HepG2 (cell line): ENCODE measurements around the gene ACSM2B.

Source experiments
- SIN3A ChIP-seq: IDR thresholded peaks from 2 replicates; pipeline ENCODE4 v1.6.1; 2011; ENCODE audit warnings: low read depth, mild to moderate bottlenecking, control low read depth, low read length, borderline replicate concordance
- SUZ12 ChIP-seq: fragments of 150-350 bp; IDR thresholded peaks from 2 replicates; pipeline ENCODE4 v1.6.1; 2014; ENCODE audit warnings: low read depth, low read length
- TF ChIP-seq, protein P1 (sequence below): sonication (generic); formaldehyde crosslinking; IDR thresholded peaks from 2 replicates; pipeline ENCODE4 v1.8.1; 2023; ENCODE audit warnings: missing genetic modification reagents, mild to moderate bottlenecking, borderline replicate concordance
- TF ChIP-seq, protein P2 (sequence below), 2 experiments: fragments of 450-650 bp in 1 of 2; sonication (generic) in 1 of 2; formaldehyde crosslinking; IDR thresholded peaks; 2 replicates each; pipeline versions ENCODE4 v1.5.0 to v1.8.0; 2020 to 2022; ENCODE audit warnings: mild to moderate bottlenecking in 1 of 2, missing genetic modification reagents in 1 of 2

DNA sequence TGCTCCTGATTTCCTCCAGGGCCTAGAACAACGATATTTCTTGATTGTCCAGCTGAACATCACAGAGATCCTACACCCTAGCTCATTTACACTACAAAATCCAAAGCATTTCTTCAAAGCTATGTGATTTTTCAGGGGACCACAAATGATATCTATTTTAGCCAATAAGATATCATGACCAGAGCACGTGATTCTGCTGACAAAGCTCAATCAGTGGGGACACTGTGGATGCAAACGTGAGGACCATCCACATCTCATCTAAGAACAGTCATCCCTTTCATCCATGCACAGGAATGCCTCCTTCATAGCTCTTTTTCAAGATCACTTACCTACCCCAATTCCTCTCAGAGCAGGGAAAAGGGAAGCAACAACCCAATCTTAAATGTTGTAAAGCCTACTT is 56.9 kb downstream of the ACSM2B start:
- TF ChIP-seq SIN3A (no peak), SUZ12 (no peak)
- TF ChIP-seq, protein P1, sequence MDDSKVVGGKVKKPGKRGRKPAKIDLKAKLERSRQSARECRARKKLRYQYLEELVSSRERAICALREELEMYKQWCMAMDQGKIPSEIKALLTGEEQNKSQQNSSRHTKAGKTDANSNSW (CRISPR knock-in tag): no peak
- TF ChIP-seq, protein P2, sequence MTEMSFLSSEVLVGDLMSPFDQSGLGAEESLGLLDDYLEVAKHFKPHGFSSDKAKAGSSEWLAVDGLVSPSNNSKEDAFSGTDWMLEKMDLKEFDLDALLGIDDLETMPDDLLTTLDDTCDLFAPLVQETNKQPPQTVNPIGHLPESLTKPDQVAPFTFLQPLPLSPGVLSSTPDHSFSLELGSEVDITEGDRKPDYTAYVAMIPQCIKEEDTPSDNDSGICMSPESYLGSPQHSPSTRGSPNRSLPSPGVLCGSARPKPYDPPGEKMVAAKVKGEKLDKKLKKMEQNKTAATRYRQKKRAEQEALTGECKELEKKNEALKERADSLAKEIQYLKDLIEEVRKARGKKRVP (CRISPR knock-in tag; IDR thresholded peaks at IDR 0.05): no peak
